ENCODE results near the gene SF3B3.

Gene SF3B3

DNA sequence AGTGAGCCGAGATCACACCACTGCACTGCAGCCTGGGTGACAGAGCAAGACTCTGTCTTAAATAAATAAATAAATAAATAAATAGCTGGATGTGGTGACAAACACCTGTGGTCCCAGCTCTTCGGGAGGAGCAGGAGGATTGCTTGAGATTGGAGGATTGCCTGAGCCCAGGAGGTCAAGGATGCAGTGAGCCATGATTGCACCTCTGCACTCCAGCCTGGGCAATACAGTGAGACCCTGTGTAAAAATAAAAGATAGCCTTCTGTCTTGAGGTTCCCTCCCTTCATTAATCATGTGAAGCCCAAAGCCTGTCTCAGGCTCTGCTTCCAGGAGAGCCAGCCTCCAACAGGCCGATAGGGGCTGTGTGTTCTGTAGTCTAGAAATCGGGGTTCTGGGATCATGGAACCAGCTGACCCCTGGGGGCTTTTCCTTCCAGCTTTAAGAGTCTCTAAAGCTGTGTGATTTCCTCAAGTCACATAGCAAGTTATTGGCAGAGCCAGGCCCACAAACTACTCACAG, 88.2 kb downstream of the SF3B3 start:
- Histone ChIP-seq H2AK5ac (ENCODE audit: low read depth, low read length) (no peak overlapping the region), H2AFZ (ENCODE audit: low read length) (no peak overlapping the region), H3K18ac (ENCODE audit: low read length) (no peak overlapping the region), H3K23ac (ENCODE audit: low read depth, low read length, poor library complexity) (no peak overlapping the region), H2BK15ac (ENCODE audit: low read length) (no peak overlapping the region), H3K4me2 (ENCODE audit: insufficient read depth, low read length, poor library complexity, severe bottlenecking) (no peak overlapping the region), H2BK120ac (ENCODE audit: low read depth, low read length) (no peak overlapping the region), H4K8ac (ENCODE audit: low read depth, low read length) (no peak overlapping the region), H3K14ac (ENCODE audit: low read length) (no peak overlapping the region), H3K9me3 (replicated peaks in 1 of 2; ENCODE audit: control insufficient read depth in 2 of 2, insufficient read depth in 1 of 2, low read depth in 1 of 2, low read length in 2 of 2) (no peaks in the 10 kb centered on the region), H3K4me3 (ENCODE audit: low read length in 2 of 2) (no peak overlapping the region), H3K27ac (replicated peaks; ENCODE audit: low read length) (no peak overlapping the region), H3K27me3 (ENCODE audit: control insufficient read depth in 3 of 3, insufficient read depth in 3 of 3, low read depth in 1 of 3, low read length in 3 of 3) (no peaks in the 10 kb centered on the region), H2BK12ac (ENCODE audit: low read length) (no peak overlapping the region), H3K4ac (ENCODE audit: low read length) (no peak overlapping the region), H3K9ac (ENCODE audit: low read depth, low read length, poor library complexity) (no peak overlapping the region), H2BK5ac (ENCODE audit: low read length) (no peak overlapping the region), H3K36me3 (replicated peaks in 1 of 2; ENCODE audit: control insufficient read depth in 2 of 2, insufficient read depth in 2 of 2, low read length in 2 of 2) (no peaks in the 10 kb centered on the region), H4K91ac (ENCODE audit: low read depth, low read length, poor library complexity) (no peak overlapping the region), H3K4me1 (ENCODE audit: control insufficient read depth in 2 of 2, insufficient read depth in 1 of 2, low read depth in 1 of 2, low read length in 2 of 2) (no peaks in the 10 kb centered on the region), H3K79me1 (ENCODE audit: low read depth, low read length) (no peaks in the 10 kb centered on the region)
- DNase-seq (ENCODE audit: low spot score): no peak
- WGBS, 2 donors (ENCODE audit: extremely low coverage in 2 of 2, insufficient read length in 2 of 2, insufficient replicate concordance in 1 of 2): no CpG with 5 or more reads among the region's 4 CpGs

DNA sequence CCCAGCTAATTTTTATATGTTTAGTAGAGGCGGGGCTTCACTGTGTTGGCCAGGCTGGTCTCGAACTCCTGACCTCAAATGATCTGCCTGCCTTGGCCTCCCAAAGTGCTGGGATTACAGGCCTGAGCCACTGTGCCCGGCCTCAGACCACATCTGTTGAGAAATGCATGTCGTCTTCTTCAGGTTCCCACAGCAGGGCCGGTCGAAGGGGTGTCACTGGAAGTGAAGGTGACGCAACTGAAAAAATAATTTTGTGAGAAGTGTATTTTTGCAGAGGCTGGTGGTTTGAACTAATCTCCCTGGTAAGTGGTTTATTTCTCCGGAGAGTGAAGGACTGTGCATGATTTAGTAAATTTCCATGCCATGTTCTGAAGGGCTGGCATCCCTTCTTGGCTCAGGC, 89.3 kb downstream of the SF3B3 start:
- no peak for DNase-seq (ENCODE audit: low spot score)
- Histone ChIP-seq H3K4me1 (ENCODE audit: control insufficient read depth in 2 of 2, insufficient read depth in 1 of 2, low read depth in 1 of 2, low read length in 2 of 2) (no peaks in the 10 kb centered on the region), H3K9ac (ENCODE audit: low read depth, low read length, poor library complexity) (no peak overlapping the region), H2BK12ac (ENCODE audit: low read length) (no peak overlapping the region), H4K91ac (ENCODE audit: low read depth, low read length, poor library complexity) (no peak overlapping the region), H3K14ac (ENCODE audit: low read length) (no peak overlapping the region), H3K4ac (ENCODE audit: low read length) (no peak overlapping the region), H3K27ac (replicated peaks; ENCODE audit: low read length) (no peak overlapping the region), H2BK5ac (ENCODE audit: low read length) (no peak overlapping the region), H3K23ac (ENCODE audit: low read depth, low read length, poor library complexity) (no peak overlapping the region), H2BK120ac (ENCODE audit: low read depth, low read length) (no peak overlapping the region), H3K4me2 (ENCODE audit: insufficient read depth, low read length, poor library complexity, severe bottlenecking) (no peak overlapping the region), H3K18ac (ENCODE audit: low read length) (no peak overlapping the region), H4K8ac (ENCODE audit: low read depth, low read length) (no peak overlapping the region), H2AK5ac (ENCODE audit: low read depth, low read length) (no peak overlapping the region), H3K27me3 (ENCODE audit: control insufficient read depth in 3 of 3, insufficient read depth in 3 of 3, low read depth in 1 of 3, low read length in 3 of 3) (no peaks in the 10 kb centered on the region), H2AFZ (ENCODE audit: low read length) (no peak overlapping the region), H3K79me1 (ENCODE audit: low read depth, low read length) (no peaks in the 10 kb centered on the region), H3K36me3 (replicated peaks in 1 of 2; ENCODE audit: control insufficient read depth in 2 of 2, insufficient read depth in 2 of 2, low read length in 2 of 2) (no peaks in the 10 kb centered on the region), H3K4me3 (ENCODE audit: low read length in 2 of 2) (no peak overlapping the region), H3K9me3 (replicated peaks in 1 of 2; ENCODE audit: control insufficient read depth in 2 of 2, insufficient read depth in 1 of 2, low read depth in 1 of 2, low read length in 2 of 2) (no peaks in the 10 kb centered on the region), H2BK15ac (ENCODE audit: low read length) (no peak overlapping the region)
- WGBS, 2 donors (ENCODE audit: extremely low coverage in 2 of 2, insufficient read length in 2 of 2, insufficient replicate concordance in 1 of 2): no CpG with 5 or more reads among the region's 8 CpGs

DNA sequence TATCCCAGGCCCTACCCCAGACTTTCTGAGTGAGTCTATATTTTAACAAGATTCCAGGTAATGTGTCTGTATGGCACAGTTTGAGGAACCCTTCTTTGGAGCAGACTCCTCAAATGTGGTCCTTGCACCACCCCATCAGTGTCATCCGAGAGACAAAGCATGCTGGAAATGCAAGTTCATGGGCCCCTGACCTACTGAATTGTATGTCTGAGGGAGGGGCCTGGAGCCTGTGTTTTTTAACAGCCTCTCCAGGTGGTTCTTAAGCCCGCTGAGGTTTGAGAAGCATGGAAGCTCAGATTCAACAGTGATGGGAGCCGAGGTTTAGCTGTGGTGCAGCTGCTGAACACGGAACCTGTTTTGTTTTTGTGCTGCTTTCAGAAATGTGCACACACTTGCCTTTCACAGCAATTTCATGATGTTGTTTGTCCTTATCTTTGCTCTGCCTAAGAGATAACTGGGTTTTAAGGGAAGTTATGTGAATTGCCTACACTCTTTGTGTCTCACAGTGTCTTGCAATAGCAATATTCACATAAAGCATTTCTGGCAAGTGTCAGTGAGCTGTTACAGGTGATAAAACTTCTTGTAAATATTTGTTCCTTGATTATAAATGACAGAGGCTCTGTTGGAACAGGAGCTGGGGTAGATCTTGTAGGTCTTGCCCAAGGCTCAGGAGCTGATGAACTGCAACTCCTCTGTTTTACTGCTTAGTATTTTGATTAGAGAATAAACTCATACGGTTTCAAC, 90.8 kb downstream of the SF3B3 start:
- H3K9ac ChIP-seq (ENCODE audit: low read depth, low read length, poor library complexity): no peak overlapping the region
- H3K18ac ChIP-seq (ENCODE audit: low read length): no peak overlapping the region
- no peak overlapping the region for H2BK5ac ChIP-seq (ENCODE audit: low read length)
- no peak overlapping the region for H2BK12ac ChIP-seq (ENCODE audit: low read length)
- no peak overlapping the region for H4K91ac ChIP-seq (ENCODE audit: low read depth, low read length, poor library complexity)
- H3K27me3 ChIP-seq (ENCODE audit: control insufficient read depth in 3 of 3, insufficient read depth in 3 of 3, low read depth in 1 of 3, low read length in 3 of 3): no peaks in the 10 kb centered on the region
- H2AFZ ChIP-seq (ENCODE audit: low read length): no peak overlapping the region
- no peak overlapping the region for H3K4me3 ChIP-seq (ENCODE audit: low read length in 2 of 2)
- no peaks in the 10 kb centered on the region for H3K9me3 ChIP-seq (replicated peaks in 1 of 2; ENCODE audit: control insufficient read depth in 2 of 2, insufficient read depth in 1 of 2, low read depth in 1 of 2, low read length in 2 of 2)
- H3K36me3 ChIP-seq (replicated peaks in 1 of 2; ENCODE audit: control insufficient read depth in 2 of 2, insufficient read depth in 2 of 2, low read length in 2 of 2): no peaks in the 10 kb centered on the region
- H3K4me2 ChIP-seq (ENCODE audit: insufficient read depth, low read length, poor library complexity, severe bottlenecking): no peak overlapping the region
- no peak overlapping the region for H2BK120ac ChIP-seq (ENCODE audit: low read depth, low read length)
- no peaks in the 10 kb centered on the region for H3K79me1 ChIP-seq (ENCODE audit: low read depth, low read length)
- no peak overlapping the region for H2BK15ac ChIP-seq (ENCODE audit: low read length)
- no peak for DNase-seq (ENCODE audit: low spot score)
- no CpG with 5 or more reads among the region's 5 CpGs for WGBS, 2 donors (ENCODE audit: extremely low coverage in 2 of 2, insufficient read length in 2 of 2, insufficient replicate concordance in 1 of 2)
- no peaks in the 10 kb centered on the region for H3K4me1 ChIP-seq (ENCODE audit: control insufficient read depth in 2 of 2, insufficient read depth in 1 of 2, low read depth in 1 of 2, low read length in 2 of 2)
- H3K27ac ChIP-seq (replicated peaks; ENCODE audit: low read length): no peak overlapping the region
- H3K14ac ChIP-seq (ENCODE audit: low read length): no peak overlapping the region
- H3K23ac ChIP-seq (ENCODE audit: low read depth, low read length, poor library complexity): no peak overlapping the region
- H3K4ac ChIP-seq (ENCODE audit: low read length): no peak overlapping the region
- no peak overlapping the region for H2AK5ac ChIP-seq (ENCODE audit: low read depth, low read length)
- no peak overlapping the region for H4K8ac ChIP-seq (ENCODE audit: low read depth, low read length)

DNA sequence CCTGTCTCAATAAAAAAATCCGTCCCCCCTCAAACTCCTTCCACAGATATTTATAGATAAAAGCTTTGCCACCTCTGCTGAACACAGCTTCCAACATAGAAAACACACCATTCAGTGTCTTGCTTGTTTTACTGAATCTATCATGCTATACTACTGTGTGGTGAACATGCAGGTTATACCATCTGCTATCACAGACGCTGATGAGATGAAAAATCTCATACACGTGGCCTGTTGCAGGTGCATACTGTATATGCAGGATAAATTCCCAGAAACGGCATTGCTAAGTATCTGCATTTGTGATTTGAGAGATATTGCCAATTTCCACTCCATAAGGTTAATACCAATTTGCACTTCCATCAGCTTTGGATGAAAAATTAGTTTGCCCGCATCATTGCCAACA, 92.3 kb downstream of the SF3B3 start:
- H2AK5ac ChIP-seq (ENCODE audit: low read depth, low read length): no peak overlapping the region
- no CpG with 5 or more reads among the region's 5 CpGs for WGBS, 2 donors (ENCODE audit: extremely low coverage in 2 of 2, insufficient read length in 2 of 2, insufficient replicate concordance in 1 of 2)
- no peak overlapping the region for H3K4me3 ChIP-seq (ENCODE audit: low read length in 2 of 2)

More for the DNA sequence above, 92.3 kb downstream of the SF3B3 start:
- H2BK120ac ChIP-seq (ENCODE audit: low read depth, low read length): no peak overlapping the region
- no peak overlapping the region for H3K23ac ChIP-seq (ENCODE audit: low read depth, low read length, poor library complexity)
- no peak overlapping the region for H4K91ac ChIP-seq (ENCODE audit: low read depth, low read length, poor library complexity)
- H2BK5ac ChIP-seq (ENCODE audit: low read length): no peak overlapping the region
- H3K27ac ChIP-seq (replicated peaks; ENCODE audit: low read length): no peak overlapping the region
- no peak overlapping the region for H2BK12ac ChIP-seq (ENCODE audit: low read length)
- no peak overlapping the region for H3K4me2 ChIP-seq (ENCODE audit: insufficient read depth, low read length, poor library complexity, severe bottlenecking)
- no peak overlapping the region for H4K8ac ChIP-seq (ENCODE audit: low read depth, low read length)
- no peaks in the 10 kb centered on the region for H3K9me3 ChIP-seq (replicated peaks in 1 of 2; ENCODE audit: control insufficient read depth in 2 of 2, insufficient read depth in 1 of 2, low read depth in 1 of 2, low read length in 2 of 2)
- H2AFZ ChIP-seq (ENCODE audit: low read length): no peak overlapping the region
- H3K36me3 ChIP-seq (replicated peaks in 1 of 2; ENCODE audit: control insufficient read depth in 2 of 2, insufficient read depth in 2 of 2, low read length in 2 of 2): no peaks in the 10 kb centered on the region
- no peak overlapping the region for H3K4ac ChIP-seq (ENCODE audit: low read length)
- no peak overlapping the region for H2BK15ac ChIP-seq (ENCODE audit: low read length)
- DNase-seq (ENCODE audit: low spot score): no peak
- H3K18ac ChIP-seq (ENCODE audit: low read length): no peak overlapping the region
- H3K27me3 ChIP-seq (ENCODE audit: control insufficient read depth in 3 of 3, insufficient read depth in 3 of 3, low read depth in 1 of 3, low read length in 3 of 3): peaks cover 0 to 2% (median 0%) of the 10 kb centered on the region in 3 experiments
- H3K14ac ChIP-seq (ENCODE audit: low read length): no peak overlapping the region
- no peaks in the 10 kb centered on the region for H3K79me1 ChIP-seq (ENCODE audit: low read depth, low read length)
- H3K9ac ChIP-seq (ENCODE audit: low read depth, low read length, poor library complexity): no peak overlapping the region
- H3K4me1 ChIP-seq (ENCODE audit: control insufficient read depth in 2 of 2, insufficient read depth in 1 of 2, low read depth in 1 of 2, low read length in 2 of 2): no peaks in the 10 kb centered on the region

Data from neuronal stem cell (in vitro differentiated cells).